ENCODE results near the gene RABL6.
A peak's percentile ranks its signal among the peaks of the same experiment; 100 is the strongest.

Gene RABL6

DNA sequence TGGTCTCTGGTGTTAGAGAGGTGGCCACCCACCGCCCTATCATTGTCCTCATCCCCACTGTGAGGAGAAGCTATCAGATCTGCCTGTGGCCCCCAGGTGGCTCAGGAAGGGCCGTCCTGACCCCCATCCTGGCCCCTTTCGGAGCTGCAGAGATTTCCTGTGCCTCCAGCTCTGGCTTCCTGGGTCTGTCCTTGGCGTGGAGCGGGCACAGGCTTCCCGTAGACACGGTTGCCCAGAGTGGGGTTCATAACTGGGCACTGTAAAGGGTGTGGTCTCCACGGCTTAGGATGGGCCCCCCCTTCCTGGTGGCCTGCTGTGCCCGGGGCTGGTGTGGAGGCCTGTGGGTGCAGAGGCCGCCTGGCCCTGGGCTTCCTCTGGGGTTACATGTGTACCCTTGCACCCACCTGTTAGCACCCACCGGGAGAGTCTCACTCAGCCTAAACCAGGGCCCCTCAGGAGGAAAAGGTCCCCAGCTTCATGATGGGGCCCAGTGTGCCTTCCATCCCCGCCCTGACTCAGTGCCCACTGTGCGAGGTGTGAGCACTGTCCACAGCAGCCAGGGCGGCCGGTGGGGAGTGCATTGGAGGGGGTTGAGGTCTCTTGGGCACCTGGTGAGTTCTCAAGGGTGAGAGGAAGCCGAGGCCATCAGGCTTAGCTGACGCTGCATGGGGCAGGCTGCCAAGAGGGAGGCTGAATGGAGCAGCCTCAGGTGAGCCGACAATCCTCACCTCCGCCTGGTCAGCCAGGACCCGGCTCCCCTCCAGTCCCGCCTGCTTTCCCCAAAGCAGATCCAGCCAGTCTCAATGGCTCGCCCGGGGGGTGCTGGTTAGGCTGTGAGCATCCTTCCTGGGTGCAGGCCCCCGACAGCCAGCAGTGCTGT lies 19.2 kb downstream of the RABL6 start:
- H3K36me3 ChIP-seq (ENCODE audit: insufficient read depth, insufficient read length, low read length), result peaks cover 88% of the 10 kb centered on the region
- H3K27me3 ChIP-seq (ENCODE audit: insufficient read depth, insufficient read length), result no peaks in the 10 kb centered on the region
- H3K9ac ChIP-seq (ENCODE audit: insufficient read length, low read depth), result peak overlapping the region; percentile 42
- peaks cover 37% of the 10 kb centered on the region for H3K4me1 ChIP-seq (ENCODE audit: insufficient read depth, insufficient read length)
- no peak overlapping the region for H3K4me3 ChIP-seq (ENCODE audit: insufficient read length, low read depth)
- H3K9me3 ChIP-seq (ENCODE audit: insufficient read depth, low read length), result no peaks in the 10 kb centered on the region
- no peak for DNase-seq (ENCODE audit: low read depth, low spot score)
- TF ChIP-seq ZNF274 (IDR thresholded peaks at IDR 0.05; ENCODE audit: low read depth, low read length) (no peak), SUZ12 (IDR thresholded peaks at IDR 0.05; ENCODE audit: extremely low read depth, insufficient read depth, insufficient read length) (no peak)

DNA sequence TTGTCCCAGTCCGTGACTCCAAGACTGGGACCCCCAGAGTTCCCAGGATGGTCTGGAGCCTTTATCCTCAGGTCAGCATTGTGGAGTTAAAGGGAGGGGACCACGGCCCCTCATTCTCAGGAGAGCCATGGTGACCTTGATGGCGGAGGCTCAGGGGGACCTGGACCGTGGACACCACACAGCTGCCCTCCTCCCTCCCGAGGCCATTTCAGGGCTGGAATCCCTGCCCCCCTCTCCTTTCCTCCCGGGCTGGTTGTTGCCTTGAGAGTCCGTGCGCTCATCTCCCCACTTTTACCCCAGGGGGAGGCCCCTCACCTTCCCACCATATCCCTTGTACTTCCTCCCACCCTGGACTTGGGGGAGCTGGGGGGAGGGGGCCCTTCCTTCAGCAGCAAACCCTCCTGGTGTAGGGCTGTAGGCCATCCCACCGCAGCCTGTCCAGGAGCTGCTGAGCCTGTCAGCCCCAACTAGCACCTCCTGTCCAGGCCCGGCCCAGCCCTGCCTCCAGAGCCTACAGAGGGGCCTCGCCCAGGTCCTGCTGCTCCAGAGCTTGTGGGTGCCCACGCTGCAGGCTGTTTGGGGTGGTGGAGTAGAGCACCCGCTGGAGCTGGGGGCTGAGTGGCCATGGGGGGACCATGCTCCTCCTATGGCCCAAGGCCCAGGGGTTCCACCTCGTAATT lies 20.2 kb downstream of the RABL6 start:
- no peak for DNase-seq (ENCODE audit: low read depth, low spot score)
- no peak overlapping the region for H3K9ac ChIP-seq (ENCODE audit: insufficient read length, low read depth)
- H3K36me3 ChIP-seq (ENCODE audit: insufficient read depth, insufficient read length, low read length), result peaks cover 97% of the 10 kb centered on the region
- H3K4me3 ChIP-seq (ENCODE audit: insufficient read length, low read depth), result no peak overlapping the region
- no peaks in the 10 kb centered on the region for H3K27me3 ChIP-seq (ENCODE audit: insufficient read depth, insufficient read length)
- TF ChIP-seq YY1 (IDR thresholded peaks at IDR 0.05; ENCODE audit: insufficient read depth, insufficient read length), result no peak
- H3K9me3 ChIP-seq (ENCODE audit: insufficient read depth, low read length), result no peaks in the 10 kb centered on the region
- peaks cover 33% of the 10 kb centered on the region for H3K4me1 ChIP-seq (ENCODE audit: insufficient read depth, insufficient read length)

DNA sequence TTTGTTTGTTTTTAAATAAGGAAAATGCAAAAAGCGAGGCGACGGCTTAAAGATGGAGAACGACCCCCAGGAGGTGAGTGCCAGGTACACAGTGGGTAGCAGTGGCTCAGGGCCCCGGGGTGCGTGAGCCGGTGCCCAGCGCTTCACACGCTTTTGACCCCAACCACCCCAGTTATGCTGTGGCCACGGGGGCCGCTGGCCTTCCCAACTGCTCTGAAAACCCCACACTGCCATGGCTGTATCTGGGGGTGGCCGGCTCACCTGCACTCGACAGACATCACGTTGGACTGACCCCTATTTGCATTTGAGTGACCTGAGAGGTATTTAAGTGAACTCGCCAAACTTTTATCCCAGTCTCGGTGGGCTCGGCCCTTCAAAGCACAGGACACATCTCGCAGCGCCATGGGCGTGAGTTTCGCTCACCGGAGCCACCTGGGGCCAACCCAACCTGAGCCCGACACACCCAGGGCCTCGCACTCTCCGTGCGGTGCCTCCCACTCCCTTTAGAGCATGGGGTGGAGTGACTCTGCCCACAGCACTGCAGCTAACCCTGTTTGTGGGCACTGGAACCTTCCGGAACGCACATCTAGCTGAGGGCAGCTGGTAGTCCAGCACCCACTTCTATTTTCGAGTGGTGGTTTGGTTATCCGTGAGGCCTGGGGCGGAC lies 20.9 kb downstream of the RABL6 start:
- no peak overlapping the region for H3K9ac ChIP-seq (ENCODE audit: insufficient read length, low read depth)
- H3K9me3 ChIP-seq (ENCODE audit: insufficient read depth, low read length), result no peaks in the 10 kb centered on the region
- no peaks in the 10 kb centered on the region for H3K27me3 ChIP-seq (ENCODE audit: insufficient read depth, insufficient read length)
- no peak overlapping the region for H3K4me3 ChIP-seq (ENCODE audit: insufficient read length, low read depth)
- peaks cover 29% of the 10 kb centered on the region for H3K4me1 ChIP-seq (ENCODE audit: insufficient read depth, insufficient read length)
- no peak for TF ChIP-seq ZNF274 (IDR thresholded peaks at IDR 0.05; ENCODE audit: low read depth, low read length)
- TF ChIP-seq YY1 (IDR thresholded peaks at IDR 0.05; ENCODE audit: insufficient read depth, insufficient read length), result no peak
- no peak for TF ChIP-seq SUZ12 (IDR thresholded peaks at IDR 0.05; ENCODE audit: extremely low read depth, insufficient read depth, insufficient read length)
- peaks cover 94% of the 10 kb centered on the region for H3K36me3 ChIP-seq (ENCODE audit: insufficient read depth, insufficient read length, low read length)
- DNase-seq (ENCODE audit: low read depth, low spot score), result no peak

GRCh38 chr9:136829412-136829811 lies 21.7 kb downstream of the RABL6 start:
- Histone ChIP-seq H3K4me3 (ENCODE audit: insufficient read length, low read depth) (no peak overlapping the region), H3K27me3 (ENCODE audit: insufficient read depth, insufficient read length) (no peaks in the 10 kb centered on the region), H3K9ac (ENCODE audit: insufficient read length, low read depth) (no peak overlapping the region), H3K4me1 (ENCODE audit: insufficient read depth, insufficient read length) (peaks cover 24% of the 10 kb centered on the region), H3K9me3 (ENCODE audit: insufficient read depth, low read length) (no peaks in the 10 kb centered on the region), H3K36me3 (ENCODE audit: insufficient read depth, insufficient read length, low read length) (peaks cover 91% of the 10 kb centered on the region)
- no peak for DNase-seq (ENCODE audit: low read depth, low spot score)
- TF ChIP-seq ZNF274 (IDR thresholded peaks at IDR 0.05; ENCODE audit: low read depth, low read length) (no peak), YY1 (IDR thresholded peaks at IDR 0.05; ENCODE audit: insufficient read depth, insufficient read length) (no peak), SUZ12 (IDR thresholded peaks at IDR 0.05; ENCODE audit: extremely low read depth, insufficient read depth, insufficient read length) (no peak)

- no peak for DNase-seq (ENCODE audit: low read depth, low spot score)
- TF ChIP-seq SUZ12 (IDR thresholded peaks at IDR 0.05; ENCODE audit: extremely low read depth, insufficient read depth, insufficient read length) (no peak), ZNF274 (IDR thresholded peaks at IDR 0.05; ENCODE audit: low read depth, low read length) (no peak), YY1 (IDR thresholded peaks at IDR 0.05; ENCODE audit: insufficient read depth, insufficient read length) (no peak)
- H3K36me3 ChIP-seq (ENCODE audit: insufficient read depth, insufficient read length, low read length), result peaks cover 87% of the 10 kb centered on the region
- no peak overlapping the region for H3K4me3 ChIP-seq (ENCODE audit: insufficient read length, low read depth)
- no peak overlapping the region for H3K9ac ChIP-seq (ENCODE audit: insufficient read length, low read depth)
- H3K4me1 ChIP-seq (ENCODE audit: insufficient read depth, insufficient read length), result peaks cover 22% of the 10 kb centered on the region
- H3K27me3 ChIP-seq (ENCODE audit: insufficient read depth, insufficient read length), result no peaks in the 10 kb centered on the region
- no peaks in the 10 kb centered on the region for H3K9me3 ChIP-seq (ENCODE audit: insufficient read depth, low read length)
Observed at GRCh38 chr9:136829981-136830885, 22.5 kb downstream of the RABL6 start.

GRCh38 chr9:136831002-136831719 lies 23.4 kb downstream of the RABL6 start:
- H3K4me3 ChIP-seq (ENCODE audit: insufficient read length, low read depth), result no peak overlapping the region
- H3K9me3 ChIP-seq (ENCODE audit: insufficient read depth, low read length), result no peaks in the 10 kb centered on the region
- H3K9ac ChIP-seq (ENCODE audit: insufficient read length, low read depth), result no peak overlapping the region
- TF ChIP-seq ZNF274 (IDR thresholded peaks at IDR 0.05; ENCODE audit: low read depth, low read length) (no peak), SUZ12 (IDR thresholded peaks at IDR 0.05; ENCODE audit: extremely low read depth, insufficient read depth, insufficient read length) (no peak), YY1 (IDR thresholded peaks at IDR 0.05; ENCODE audit: insufficient read depth, insufficient read length) (no peak)
- DNase-seq (ENCODE audit: low read depth, low spot score), result no peak
- peaks cover 88% of the 10 kb centered on the region for H3K36me3 ChIP-seq (ENCODE audit: insufficient read depth, insufficient read length, low read length)
- no peaks in the 10 kb centered on the region for H3K27me3 ChIP-seq (ENCODE audit: insufficient read depth, insufficient read length)
- peaks cover 23% of the 10 kb centered on the region for H3K4me1 ChIP-seq (ENCODE audit: insufficient read depth, insufficient read length)
